Pons (tissue), 1 donor: ENCODE results near the gene AKT1S1.
"Not testable (repeated sequence)": the region's sequence is repeated elsewhere in the genome, so short reads cannot be mapped to it uniquely, and the experiment has no call there.

Source experiments
- DNase-seq: peaks from one replicate; pipeline ENCODE4 v3.0.0-alpha.2; 2016; ENCODE audit warnings: low spot score

AKT1S1 gene

GRCh38 chr19:49877020-49877878 is at the start of gene AKT1S1, which contains the start of gene TBC1D17:
AKT1S1 (minus strand) TSS chr19:49877355; CDS start chr19:49873295, 4,060 bp downstream.
TBC1D17 (plus strand) TSS chr19:49877702; CDS start chr19:49877724, 22 bp downstream.
- peak; percentile 100 for DNase-seq

GRCh38 chr19:49926515-49926914 is 49.4 kb upstream of the AKT1S1 start:
- no peak for DNase-seq

GRCh38 chr19:49925486-49925885 is 48.3 kb upstream of the AKT1S1 start:
- no peak for DNase-seq

- DNase-seq = not testable (repeated sequence)
Measured at GRCh38 chr19:49924881-49925210, 47.7 kb upstream of the AKT1S1 start.

- no peak for DNase-seq
Measured at GRCh38 chr19:49924004-49924880, 47.1 kb upstream of the AKT1S1 start.

GRCh38 chr19:49923055-49924003 is 46.2 kb upstream of the AKT1S1 start:
- DNase-seq = peak; percentile 20

- DNase-seq = no peak
Measured at GRCh38 chr19:49921871-49922795, 45.0 kb upstream of the AKT1S1 start.

GRCh38 chr19:49920624-49921363 is 43.6 kb upstream of the AKT1S1 start:
- no peak for DNase-seq

- no peak for DNase-seq
Measured at GRCh38 chr19:49918089-49918488, 40.9 kb upstream of the AKT1S1 start.

GRCh38 chr19:49916839-49917733 is 39.9 kb upstream of the AKT1S1 start:
- peak; percentile 62 for DNase-seq

- DNase-seq = no peak
Measured at GRCh38 chr19:49915271-49915670, 38.1 kb upstream of the AKT1S1 start.

GRCh38 chr19:49913720-49914119 is 36.6 kb upstream of the AKT1S1 start:
- DNase-seq = no peak

GRCh38 chr19:49912965-49913685 is 36.0 kb upstream of the AKT1S1 start:
- no peak for DNase-seq

GRCh38 chr19:49911381-49912145 is 34.4 kb upstream of the AKT1S1 start:
- DNase-seq = peak; percentile 68

GRCh38 chr19:49910179-49910578 is 33.0 kb upstream of the AKT1S1 start:
- no peak for DNase-seq

- DNase-seq = no peak
Measured at GRCh38 chr19:49908480-49909420, 31.6 kb upstream of the AKT1S1 start.
